GM18907 (cell line): Measurements from ENCODE around the gene RBM15.

Source experiments
- ATAC-seq: cut with Tn5 transposase; IDR thresholded peaks from one replicate; pipeline ENCODE4 v1.9.1; 2021; ENCODE audit warnings: mild to moderate bottlenecking, moderate library complexity; ENCODE audit not compliant: unreplicated experiment

The RBM15 gene

DNA sequence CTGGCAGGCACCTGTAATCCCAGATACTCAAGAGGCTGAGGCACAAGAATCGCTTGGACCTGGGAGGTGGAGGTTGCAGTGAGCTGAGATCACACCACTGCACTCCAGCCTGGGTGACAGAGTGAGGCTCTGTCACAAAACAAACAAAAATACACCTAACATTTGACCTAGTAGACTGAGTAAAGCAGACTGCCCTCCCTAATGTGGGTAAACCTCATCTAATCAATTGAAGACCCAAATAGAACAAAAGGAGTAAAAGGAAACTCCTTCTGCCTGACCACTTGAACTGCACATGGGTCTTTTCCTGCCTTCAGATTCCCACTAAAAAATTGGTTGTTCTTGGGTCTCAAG, 19.0 kb upstream of the RBM15 start:
- no peak for ATAC-seq

DNA sequence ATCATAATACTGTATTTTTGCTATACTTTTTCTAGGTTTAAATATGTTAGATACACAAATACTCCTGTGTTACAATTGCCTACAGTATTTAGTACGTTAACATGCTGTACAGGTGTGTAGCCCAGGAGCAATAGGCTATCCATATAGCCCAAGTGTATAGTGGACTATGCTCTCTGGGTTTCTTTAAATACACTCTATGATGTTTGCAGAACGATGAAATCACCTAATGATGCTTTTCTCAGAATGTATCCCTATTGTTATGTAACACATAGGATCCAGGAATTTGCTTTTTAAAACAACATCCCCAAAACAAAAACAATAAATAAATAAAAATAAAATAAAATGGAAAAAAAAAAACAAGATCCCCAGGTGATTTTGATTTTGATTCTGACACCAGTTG, 18.1 kb upstream of the RBM15 start:
- ATAC-seq: no peak

DNA sequence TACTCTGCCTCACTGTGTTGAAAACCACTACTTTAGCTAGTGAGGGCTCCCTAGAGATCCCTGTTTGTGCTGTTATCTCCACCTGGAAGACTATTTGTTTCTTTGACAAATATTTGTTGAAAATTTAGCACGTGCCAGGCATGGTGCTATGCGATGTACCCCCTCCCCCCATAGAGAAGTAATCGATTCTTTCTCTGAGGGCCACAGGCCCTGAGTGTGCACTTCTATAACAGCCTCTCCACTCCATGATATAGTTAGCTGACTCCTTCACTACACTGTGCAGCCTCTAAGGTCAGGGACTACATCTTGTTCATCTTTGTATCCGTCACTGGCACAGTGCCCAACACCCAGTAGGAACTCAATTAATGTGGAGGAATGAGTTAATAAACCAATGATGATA, 17.3 kb upstream of the RBM15 start:
- ATAC-seq: no peak

DNA sequence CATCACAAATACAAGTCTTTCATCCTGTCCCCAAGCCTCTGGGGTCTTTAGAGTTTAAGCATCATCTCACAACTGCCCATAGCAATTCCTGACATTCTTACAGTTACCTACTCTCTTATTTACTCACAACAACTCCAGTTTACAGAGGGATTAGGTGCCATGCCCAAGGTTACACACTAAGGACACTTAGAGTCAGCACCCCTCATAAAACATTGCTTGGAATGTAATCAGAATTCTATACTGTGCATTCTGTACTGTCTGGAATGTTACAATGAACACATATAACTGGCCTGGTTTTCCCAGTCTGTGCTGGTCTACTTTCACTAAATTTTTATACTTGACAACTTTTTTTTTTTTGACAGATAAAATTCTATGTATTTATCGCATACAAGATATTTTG, 14.5 kb upstream of the RBM15 start:
- ATAC-seq: no peak

DNA sequence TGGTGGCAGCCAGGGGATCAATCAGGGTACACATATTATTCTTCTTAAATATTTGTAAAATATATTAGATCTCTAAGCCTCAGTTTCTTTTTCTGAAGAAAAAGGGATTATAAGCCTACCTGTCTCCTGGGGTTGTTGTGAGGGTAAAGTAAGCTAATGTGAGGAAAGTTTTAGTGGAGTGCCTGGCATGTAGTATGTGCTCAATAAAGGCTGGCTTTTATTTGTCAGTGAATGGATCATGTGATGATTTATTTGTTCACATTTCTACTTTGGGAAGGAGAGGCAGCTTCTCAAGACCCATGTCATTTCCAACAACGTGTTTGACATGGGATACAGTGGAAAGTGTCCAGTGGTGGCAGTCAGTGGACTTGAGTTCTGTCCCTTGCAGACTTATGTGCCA, 12.4 kb upstream of the RBM15 start:
- ATAC-seq: no peak

DNA sequence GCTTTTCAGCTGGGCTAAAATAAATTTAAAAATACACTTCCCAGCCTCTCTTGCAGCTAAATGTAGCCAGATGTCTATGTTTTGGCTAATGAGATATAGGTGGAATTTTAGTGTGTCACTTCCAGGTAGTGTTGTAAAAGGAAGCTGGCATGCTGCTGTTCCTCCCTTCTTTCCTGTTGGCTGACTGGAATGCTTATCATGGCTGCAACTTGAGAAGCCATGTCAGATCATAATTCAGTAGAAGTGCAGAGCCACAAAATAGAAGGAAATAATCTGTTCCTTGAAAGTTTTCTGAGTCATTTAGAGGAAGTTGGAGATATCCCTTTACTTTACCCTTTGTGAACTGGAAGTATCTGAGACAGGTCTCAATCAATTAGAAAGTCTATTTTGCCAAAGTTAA, 10.9 kb upstream of the RBM15 start:
- no peak for ATAC-seq

DNA sequence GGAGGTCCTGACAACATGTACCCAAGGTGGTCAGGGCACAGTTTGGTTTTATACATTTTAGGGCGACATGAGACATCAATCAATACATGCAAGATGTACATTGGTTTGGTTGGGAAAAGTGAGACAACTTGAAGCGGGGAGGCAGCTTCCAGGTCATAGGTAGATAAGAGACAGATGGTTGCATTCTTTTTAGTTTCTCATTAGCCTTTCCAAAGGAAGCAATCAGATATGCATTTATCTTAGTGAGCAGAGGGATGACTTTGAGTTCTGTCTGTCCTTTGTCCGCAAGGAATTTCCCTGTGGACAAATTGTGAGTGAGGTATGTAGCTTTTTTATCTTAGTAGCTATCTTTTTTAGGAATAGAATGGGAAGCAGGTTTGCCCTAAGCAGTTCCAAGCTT, 10.5 kb upstream of the RBM15 start:
- no peak for ATAC-seq

DNA sequence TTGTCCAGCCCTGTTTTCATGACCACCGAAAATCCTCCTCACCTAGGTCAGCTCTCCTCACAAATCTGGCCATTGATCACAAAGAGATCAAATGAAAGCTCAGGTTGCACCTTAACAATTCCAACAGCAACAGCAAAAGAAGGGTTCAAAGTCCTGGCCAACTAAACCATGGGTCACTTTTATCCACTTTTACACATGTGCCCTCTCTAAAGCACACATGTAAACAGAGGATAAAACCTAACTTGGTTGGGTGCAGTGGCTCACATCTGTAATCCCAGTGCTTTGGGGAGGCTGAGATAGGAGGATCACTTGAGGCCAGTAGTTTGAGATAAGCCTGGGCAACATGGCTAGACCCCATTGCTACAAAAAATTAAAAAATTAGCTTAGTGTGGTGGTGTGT, 3.9 kb upstream of the RBM15 start:
- ATAC-seq: no peak

DNA sequence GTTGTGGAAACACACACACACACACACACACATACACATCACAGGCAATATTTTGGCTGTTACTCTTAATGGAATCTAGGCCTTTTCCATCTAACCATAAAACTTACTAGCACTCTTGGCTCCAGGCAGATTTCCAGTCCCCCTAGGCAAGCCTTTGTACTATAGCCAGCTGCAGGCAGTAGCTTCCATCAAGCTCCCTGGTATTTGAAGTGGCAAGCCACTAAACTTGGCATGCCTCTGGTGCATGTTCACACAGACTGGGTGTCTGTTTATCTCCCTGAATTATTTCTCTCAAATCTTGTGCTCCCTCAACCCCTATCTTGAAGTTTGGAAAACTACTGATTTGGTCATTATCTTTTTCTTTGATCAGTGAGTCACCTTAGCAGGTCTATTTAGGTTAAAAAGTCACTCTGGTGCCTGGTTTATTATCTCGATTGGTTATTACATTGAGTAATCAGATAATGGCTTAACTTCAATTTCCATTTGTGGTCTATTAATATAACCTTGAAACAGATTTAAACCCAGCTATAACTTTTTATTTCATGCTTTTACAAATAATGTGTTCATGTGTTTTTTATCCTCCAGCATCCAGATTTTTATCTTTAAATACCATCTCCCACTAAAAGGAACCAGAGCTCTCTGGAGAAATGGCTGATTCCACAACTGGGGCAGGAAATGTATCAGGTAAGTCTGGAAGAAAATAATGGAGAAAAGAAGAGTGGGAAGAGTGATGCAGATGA, 2.7 kb upstream of the RBM15 start:
- ATAC-seq: no peak

DNA sequence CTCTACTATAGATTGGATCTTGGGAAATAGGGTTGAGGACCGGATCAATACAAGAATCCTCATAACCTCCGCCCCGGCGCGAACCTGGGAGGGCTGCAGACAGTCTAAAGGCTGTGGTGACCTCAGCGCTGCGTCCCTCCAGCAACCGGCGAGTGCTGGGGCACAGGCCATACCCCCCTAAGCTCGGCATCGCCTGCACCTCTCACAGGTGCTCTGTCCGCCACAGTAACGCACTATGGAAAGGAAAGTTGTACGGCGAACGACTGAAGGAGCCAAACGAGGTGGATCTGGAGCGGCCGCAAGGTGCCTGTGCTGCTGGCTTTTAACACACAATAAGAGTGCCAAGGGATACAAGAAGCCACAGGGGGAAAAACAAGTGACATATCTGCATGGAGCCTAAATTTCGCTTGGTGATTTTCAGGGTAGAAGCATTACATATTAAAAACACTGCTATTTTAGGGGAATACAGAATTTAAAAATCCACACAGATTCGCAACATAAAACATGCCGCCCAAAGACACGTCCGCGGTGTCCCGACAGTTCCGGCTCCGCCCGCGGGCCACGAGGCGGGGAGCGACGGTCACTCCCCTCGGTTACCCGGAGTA, 1.4 kb upstream of the RBM15 start:
- no peak for ATAC-seq

DNA sequence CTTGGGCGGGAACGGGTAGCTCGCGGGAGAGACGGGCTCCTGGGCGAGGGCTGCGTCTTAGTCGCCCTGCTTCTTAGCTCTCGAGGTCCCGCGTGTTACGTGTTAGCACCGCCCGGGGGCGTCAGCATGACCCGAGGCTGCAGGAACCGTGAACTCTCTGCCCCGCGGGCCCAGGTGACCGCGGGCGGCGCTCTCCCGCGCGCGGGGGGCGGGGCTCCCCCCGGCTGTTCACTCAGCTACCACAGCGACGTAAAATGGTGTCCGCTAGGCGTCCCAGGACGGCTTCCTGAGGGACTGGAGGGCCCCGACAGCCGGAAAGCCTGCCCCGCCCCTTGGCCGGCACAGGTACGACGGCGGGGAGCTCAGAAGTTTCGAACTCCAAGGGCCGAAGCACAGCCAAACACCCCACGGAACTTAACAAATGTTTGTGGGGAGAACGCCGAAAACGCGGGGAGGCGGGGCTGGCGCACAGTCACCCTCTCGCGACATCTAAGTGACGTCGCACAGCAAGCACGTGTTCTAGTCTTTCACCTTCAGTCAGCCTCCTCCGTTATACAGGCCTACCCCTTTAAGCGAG, 780 bp upstream of the RBM15 start:
- ATAC-seq: peak; percentile 78

DNA sequence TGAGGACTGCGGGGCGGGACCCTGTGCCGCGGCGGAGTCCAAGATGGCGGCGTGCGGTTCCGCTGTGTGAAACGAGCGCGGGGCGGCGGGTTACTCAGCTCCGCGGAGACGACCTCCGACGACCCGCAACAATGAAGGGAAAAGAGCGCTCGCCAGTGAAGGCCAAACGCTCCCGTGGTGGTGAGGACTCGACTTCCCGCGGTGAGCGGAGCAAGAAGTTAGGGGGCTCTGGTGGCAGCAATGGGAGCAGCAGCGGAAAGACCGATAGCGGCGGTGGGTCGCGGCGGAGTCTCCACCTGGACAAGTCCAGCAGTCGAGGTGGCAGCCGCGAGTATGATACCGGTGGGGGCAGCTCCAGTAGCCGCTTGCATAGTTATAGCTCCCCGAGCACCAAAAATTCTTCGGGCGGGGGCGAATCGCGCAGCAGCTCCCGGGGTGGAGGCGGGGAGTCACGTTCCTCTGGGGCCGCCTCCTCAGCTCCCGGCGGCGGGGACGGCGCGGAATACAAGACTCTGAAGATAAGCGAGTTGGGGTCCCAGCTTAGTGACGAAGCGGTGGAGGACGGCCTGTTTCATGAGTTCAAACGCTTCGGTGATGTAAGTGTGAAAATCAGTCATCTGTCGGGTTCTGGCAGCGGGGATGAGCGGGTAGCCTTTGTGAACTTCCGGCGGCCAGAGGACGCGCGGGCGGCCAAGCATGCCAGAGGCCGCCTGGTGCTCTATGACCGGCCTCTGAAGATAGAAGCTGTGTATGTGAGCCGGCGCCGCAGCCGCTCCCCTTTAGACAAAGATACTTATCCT, 430 bp downstream of the RBM15 start:
- peak; percentile 1 for ATAC-seq

DNA sequence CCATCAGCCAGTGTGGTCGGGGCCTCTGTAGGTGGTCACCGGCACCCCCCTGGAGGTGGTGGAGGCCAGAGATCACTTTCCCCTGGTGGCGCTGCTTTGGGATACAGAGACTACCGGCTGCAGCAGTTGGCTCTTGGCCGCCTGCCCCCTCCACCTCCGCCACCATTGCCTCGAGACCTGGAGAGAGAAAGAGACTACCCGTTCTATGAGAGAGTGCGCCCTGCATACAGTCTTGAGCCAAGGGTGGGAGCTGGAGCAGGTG, 961 bp downstream of the RBM15 start:
- no peak for ATAC-seq

DNA sequence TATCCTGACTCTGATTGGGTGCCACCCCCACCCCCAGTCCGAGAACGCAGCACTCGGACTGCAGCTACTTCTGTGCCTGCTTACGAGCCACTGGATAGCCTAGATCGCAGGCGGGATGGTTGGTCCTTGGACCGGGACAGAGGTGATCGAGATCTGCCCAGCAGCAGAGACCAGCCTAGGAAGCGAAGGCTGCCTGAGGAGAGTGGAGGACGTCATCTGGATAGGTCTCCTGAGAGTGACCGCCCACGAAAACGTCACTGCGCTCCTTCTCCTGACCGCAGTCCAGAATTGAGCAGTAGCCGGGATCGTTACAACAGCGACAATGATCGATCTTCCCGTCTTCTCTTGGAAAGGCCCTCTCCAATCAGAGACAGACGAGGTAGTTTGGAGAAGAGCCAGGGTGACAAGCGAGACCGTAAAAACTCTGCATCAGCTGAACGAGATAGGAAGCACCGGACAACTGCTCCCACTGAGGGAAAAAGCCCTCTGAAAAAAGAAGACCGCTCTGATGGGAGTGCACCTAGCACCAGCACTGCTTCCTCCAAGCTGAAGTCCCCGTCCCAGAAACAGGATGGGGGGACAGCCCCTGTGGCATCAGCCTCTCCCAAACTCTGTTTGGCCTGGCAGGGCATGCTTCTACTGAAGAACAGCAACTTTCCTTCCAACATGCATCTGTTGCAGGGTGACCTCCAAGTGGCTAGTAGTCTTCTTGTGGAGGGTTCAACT, 2.1 kb downstream of the RBM15 start:
- no peak for ATAC-seq

DNA sequence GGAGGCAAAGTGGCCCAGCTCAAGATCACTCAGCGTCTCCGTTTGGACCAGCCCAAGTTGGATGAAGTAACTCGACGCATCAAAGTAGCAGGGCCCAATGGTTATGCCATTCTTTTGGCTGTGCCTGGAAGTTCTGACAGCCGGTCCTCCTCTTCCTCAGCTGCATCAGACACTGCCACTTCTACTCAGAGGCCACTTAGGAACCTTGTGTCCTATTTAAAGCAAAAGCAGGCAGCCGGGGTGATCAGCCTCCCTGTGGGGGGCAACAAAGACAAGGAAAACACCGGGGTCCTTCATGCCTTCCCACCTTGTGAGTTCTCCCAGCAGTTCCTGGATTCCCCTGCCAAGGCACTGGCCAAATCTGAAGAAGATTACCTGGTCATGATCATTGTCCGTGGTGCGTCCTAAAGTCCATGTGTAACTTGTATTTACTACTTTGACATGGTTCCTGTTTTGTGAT, 2.7 kb downstream of the RBM15 start:
- ATAC-seq: no peak

DNA sequence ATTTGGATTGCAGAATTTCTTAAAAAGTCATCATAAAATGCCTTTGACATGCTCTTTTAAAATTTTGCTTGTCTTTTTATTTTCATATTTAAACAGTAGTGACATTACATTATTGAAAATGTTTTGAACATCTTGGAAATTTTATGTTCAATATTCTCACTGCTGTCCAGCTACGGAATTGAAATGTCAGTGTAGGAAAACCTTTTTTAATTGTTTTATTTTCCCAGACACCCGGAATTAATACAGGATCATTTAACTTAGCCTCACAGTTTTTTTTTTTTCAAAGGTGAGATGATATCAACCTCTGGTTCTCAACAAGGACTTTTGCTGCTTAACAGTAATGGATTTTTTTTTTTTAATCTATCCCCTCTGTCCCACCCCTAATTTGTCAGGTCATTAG, 4.1 kb downstream of the RBM15 start:
- no peak for ATAC-seq

DNA sequence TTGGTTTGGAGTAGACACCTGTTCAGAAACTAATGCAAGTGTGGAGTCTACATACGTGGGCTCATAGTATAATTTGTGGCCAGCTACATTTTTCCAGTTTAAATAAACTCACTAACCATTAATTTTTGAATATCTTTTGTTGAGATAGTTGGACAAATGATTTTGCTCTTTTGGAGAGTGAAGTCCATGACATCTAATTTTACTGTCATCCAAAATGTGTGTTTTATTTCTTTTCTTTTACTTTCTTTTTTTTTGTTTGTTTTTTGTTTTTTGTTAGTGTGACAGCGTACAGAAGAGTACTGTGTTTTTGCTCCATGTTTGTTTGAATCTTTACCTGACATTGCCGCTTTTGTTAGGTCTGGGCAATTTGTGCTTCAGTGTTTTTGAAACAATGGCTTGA, 5.0 kb downstream of the RBM15 start:
- no peak for ATAC-seq

DNA sequence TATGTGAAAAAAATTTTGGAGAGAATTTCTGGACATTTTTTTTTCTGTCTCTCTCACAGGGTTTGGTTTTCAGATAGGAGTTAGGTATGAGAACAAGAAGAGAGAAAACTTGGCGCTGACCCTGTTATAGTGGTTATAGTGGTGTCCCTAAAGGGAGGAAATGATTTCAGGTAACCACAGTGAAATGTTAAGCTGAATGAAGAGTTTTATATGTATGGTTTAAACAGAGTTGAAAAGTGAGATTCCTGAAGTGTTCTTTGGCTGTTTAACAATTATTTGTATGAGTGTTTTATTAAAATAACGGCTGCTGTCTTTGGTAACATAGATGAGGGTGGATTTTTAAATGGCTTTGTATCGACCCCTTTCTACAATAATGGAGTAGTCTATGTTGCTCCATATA, 6.3 kb downstream of the RBM15 start:
- no peak for ATAC-seq

DNA sequence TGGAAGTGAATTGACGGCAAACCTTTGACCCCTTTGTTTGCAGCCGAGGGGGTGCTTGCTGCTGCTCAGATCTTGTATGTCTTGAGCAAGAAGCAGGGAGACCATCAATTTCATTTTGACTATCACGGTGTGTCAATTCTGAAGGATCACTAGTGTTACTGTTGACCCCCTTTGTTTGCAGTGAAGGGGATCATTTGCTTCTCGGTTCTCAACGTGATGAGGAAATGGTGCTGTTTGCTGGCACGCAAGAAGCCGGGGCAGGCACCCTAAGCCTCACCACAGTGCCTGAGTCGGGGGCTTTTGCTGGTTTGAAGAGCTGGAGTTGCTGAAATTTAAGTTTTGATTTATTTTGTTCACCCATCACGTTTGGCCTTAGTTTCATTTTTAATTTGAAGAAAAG, 7.5 kb downstream of the RBM15 start:
- no peak for ATAC-seq

DNA sequence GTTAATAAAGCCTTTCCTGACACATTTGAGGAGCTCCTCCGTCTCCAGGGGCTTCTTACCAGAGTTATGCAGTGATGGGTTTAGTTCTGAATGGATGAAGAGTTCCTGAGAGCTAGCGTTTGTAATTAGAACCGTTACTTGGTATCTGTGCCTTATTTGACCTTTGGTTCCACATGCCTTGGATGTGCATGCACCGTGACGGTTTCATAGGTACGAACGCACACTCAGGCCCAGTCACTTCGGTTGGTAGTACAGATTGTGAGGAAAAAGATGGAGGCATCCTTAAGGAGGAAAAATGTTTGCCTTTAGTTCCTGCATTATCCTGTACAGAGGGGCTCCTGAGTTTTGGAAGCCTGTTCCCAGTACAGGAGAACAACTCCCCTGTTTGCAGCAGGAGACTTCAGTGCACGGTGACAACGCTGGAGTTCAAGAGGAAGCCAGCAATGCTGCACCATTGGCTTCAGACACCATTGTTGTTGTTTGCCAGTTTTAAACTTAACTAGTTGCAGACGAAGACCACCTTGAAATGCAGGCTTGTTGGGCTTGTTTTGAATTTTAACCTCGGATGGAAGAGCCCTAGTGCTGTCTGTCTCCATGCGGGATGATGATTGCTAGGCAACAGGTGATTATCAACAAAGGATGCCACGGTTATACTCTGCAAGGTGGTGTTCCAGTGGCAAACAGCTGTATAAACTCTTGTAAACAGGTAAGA, 8.2 kb downstream of the RBM15 start:
- no peak for ATAC-seq

DNA sequence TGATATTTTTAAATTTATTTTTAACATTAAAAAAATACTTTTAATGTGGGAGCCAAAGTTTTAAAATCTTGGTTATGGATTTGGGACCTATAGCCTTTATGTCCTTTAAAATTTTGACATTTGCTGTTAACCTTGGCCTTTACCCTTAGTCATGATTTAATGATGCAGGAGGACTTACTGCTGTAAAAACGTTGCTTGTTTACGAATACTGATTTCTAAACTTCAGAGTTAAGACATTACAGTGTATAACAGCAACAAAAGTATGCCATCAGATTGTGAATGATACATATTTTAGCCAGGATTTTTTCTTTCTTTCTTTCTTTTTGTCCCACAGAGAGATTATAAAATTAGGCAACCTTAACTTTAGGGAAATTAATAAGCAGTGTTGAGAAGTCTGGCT, 8.9 kb downstream of the RBM15 start:
- ATAC-seq: no peak
